Prostate gland (tissue), 2 donors: Measurements from ENCODE around the gene CYP1A2.

Source experiments
- POLR2A ChIP-seq: fragments of 450-650 bp; IDR thresholded peaks from one replicate; pipeline ENCODE4 v1.6.1; 2016; ENCODE audit warnings: antibody characterized with exemption, mild to moderate bottlenecking
- POLR2AphosphoS5 ChIP-seq: sonication (generic); formaldehyde crosslinking; IDR thresholded peaks from one replicate; pipeline ENCODE4 v1.6.1; 2017; ENCODE audit warnings: antibody characterized with exemption
- TF ChIP-seq, protein P1 (sequence below), 4 experiments: fragments of 200-600 bp in 2 of 4; fragments of 450-650 bp in 2 of 4; sonication (generic) in 2 of 4; IDR thresholded peaks; 1 replicate in 3 of 4; 2 replicates in 1 of 4; pipeline ENCODE4 v1.5.1; 2016 to 2019; ENCODE audit warnings: antibody characterized with exemption in 4 of 4, mild to moderate bottlenecking in 2 of 4, moderate library complexity in 2 of 4

DNA sequence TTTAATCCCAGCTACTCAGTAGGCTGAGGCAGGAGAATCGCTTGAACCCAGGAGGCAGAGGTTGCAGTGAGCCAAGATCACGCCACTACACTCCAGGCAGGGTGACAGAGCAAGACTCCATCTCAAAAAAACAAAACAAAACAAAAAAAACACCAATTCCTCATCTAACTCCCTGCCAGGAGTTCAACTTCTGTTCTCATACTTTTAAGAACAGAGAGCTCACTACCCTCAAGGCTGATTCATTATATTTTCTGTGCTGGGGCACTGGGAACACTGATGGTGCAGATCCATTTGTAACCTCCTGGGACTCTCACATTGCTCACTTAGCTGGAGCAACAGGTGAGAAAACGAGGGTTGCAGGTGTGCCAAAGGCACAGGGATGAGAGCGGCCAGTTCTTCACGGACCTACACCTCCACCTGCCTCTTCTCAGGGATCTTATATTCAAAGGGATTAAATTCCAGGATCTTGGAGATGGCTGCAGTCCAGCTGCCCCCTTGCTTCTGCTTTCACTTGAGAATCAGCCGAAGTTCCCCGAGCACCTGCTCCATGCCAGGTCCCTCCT lies 20.9 kb downstream of the CYP1A2 start:
- TF ChIP-seq POLR2A (no peak), POLR2AphosphoS5 (no peak)
- TF ChIP-seq, protein P1, sequence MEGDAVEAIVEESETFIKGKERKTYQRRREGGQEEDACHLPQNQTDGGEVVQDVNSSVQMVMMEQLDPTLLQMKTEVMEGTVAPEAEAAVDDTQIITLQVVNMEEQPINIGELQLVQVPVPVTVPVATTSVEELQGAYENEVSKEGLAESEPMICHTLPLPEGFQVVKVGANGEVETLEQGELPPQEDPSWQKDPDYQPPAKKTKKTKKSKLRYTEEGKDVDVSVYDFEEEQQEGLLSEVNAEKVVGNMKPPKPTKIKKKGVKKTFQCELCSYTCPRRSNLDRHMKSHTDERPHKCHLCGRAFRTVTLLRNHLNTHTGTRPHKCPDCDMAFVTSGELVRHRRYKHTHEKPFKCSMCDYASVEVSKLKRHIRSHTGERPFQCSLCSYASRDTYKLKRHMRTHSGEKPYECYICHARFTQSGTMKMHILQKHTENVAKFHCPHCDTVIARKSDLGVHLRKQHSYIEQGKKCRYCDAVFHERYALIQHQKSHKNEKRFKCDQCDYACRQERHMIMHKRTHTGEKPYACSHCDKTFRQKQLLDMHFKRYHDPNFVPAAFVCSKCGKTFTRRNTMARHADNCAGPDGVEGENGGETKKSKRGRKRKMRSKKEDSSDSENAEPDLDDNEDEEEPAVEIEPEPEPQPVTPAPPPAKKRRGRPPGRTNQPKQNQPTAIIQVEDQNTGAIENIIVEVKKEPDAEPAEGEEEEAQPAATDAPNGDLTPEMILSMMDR (IDR thresholded peaks at IDR 0.05) = no peak
